HG03039 (cell line): ENCODE measurements around the gene KPTN.

Experiments
- ATAC-seq: cut with Tn5 transposase; IDR thresholded peaks from one replicate; pipeline ENCODE4 v1.9.1; 2021; ENCODE audit warnings: mild to moderate bottlenecking, moderate library complexity; ENCODE audit not compliant: unreplicated experiment

KPTN gene

GRCh38 chr19:47471381-47471732 is 12.7 kb downstream of the KPTN start:
- ATAC-seq = no peak

GRCh38 chr19:47470447-47471195 is 13.4 kb downstream of the KPTN start:
- no peak for ATAC-seq

- ATAC-seq = no peak
These were observed 14.3 kb downstream of the KPTN start for GRCh38 chr19:47469719-47470118.

GRCh38 chr19:47469363-47469700 is 14.7 kb downstream of the KPTN start:
- ATAC-seq = no peak

GRCh38 chr19:47467914-47468313 is 16.1 kb downstream of the KPTN start:
- ATAC-seq = no peak

- ATAC-seq = no peak
These were observed 18.1 kb downstream of the KPTN start for GRCh38 chr19:47465957-47466356.

- ATAC-seq = no peak
These were observed 19.2 kb downstream of the KPTN start for GRCh38 chr19:47464675-47465419.

- no peak for ATAC-seq
These were observed 22.1 kb downstream of the KPTN start for GRCh38 chr19:47461876-47462275.

- no peak for ATAC-seq
These were observed 24.5 kb downstream of the KPTN start for GRCh38 chr19:47459477-47459876.

GRCh38 chr19:47458672-47459071 is 25.3 kb downstream of the KPTN start:
- ATAC-seq = no peak

- ATAC-seq = no peak
These were observed 27.1 kb downstream of the KPTN start for GRCh38 chr19:47456721-47457474.

GRCh38 chr19:47450478-47450877 is 33.5 kb downstream of the KPTN start:
- no peak for ATAC-seq

GRCh38 chr19:47448360-47448727 is 35.7 kb downstream of the KPTN start:
- no peak for ATAC-seq

- ATAC-seq = no peak
These were observed 36.3 kb downstream of the KPTN start for GRCh38 chr19:47447470-47448359.

GRCh38 chr19:47446534-47447469 is 37.2 kb downstream of the KPTN start:
- no peak for ATAC-seq

- no peak for ATAC-seq
These were observed 38.0 kb downstream of the KPTN start for GRCh38 chr19:47445937-47446402.

GRCh38 chr19:47445527-47445926 is 38.5 kb downstream of the KPTN start:
- ATAC-seq = no peak

GRCh38 chr19:47444388-47444821 is 39.6 kb downstream of the KPTN start:
- ATAC-seq = no peak

- ATAC-seq = no peak
These were observed 40.7 kb downstream of the KPTN start for GRCh38 chr19:47443331-47443730.

- no peak for ATAC-seq
These were observed 45.2 kb downstream of the KPTN start for GRCh38 chr19:47438793-47439220.
